GM12875 (cell line): ENCODE results near the gene GRID1.

Experiments
- H3K4me3 ChIP-seq: one replicate; pipeline ENCODE4 v1.5.1; 2011; ENCODE audit warnings: low read depth, low read length, control low read depth
- TF ChIP-seq, protein P1 (sequence below): IDR thresholded peaks from 2 replicates; pipeline ENCODE4 v1.5.1; 2011; ENCODE audit warnings: low read depth, mild to moderate bottlenecking, control low read depth, inconsistent platforms, low read length, moderate library complexity, borderline replicate concordance; ENCODE audit not compliant: insufficient read depth

The GRID1 gene

DNA sequence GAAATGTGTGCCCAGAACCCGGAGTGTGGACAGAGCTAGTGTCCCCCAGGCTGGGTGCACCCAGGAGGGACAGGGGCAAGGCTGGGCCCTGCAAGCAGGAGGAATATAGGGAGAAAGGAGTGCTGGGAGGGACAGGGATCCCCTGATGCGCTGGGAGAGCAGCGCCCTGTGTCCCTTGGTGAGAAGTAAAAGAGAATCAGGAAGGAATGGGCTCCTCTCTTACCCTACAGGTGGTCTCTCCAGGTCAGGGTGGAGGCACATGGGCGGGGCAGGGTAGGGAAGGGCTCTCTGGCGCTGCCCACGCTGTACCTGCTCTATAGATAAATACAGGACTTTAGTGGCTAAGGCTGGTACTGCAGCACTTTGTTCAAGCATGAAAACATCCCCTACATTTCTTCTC lies 753.8 kb downstream of the GRID1 start:
- TF ChIP-seq, protein P1, sequence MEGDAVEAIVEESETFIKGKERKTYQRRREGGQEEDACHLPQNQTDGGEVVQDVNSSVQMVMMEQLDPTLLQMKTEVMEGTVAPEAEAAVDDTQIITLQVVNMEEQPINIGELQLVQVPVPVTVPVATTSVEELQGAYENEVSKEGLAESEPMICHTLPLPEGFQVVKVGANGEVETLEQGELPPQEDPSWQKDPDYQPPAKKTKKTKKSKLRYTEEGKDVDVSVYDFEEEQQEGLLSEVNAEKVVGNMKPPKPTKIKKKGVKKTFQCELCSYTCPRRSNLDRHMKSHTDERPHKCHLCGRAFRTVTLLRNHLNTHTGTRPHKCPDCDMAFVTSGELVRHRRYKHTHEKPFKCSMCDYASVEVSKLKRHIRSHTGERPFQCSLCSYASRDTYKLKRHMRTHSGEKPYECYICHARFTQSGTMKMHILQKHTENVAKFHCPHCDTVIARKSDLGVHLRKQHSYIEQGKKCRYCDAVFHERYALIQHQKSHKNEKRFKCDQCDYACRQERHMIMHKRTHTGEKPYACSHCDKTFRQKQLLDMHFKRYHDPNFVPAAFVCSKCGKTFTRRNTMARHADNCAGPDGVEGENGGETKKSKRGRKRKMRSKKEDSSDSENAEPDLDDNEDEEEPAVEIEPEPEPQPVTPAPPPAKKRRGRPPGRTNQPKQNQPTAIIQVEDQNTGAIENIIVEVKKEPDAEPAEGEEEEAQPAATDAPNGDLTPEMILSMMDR = peak; percentile 44
- H3K4me3 ChIP-seq = no peak overlapping the region

DNA sequence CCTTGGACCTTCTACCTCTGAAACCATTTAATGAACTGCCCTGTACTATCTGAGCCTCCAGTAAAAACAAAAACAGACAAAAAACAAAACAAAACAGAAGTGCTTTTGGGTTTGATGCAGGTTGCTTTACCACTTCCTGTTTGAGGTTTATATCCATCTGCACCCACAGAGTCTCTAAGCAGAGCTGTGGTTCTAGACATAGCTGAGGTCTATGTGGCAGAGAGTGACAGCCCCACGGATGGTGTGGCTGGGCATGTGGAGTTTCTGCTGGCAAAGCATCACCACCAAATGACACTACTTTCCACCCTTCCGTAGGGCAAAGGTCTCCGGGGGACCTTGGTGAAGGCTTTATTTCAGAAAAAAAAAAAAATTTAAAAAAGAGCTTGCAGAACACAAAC lies 754.2 kb downstream of the GRID1 start:
- TF ChIP-seq, protein P1 = no peak
- no peak overlapping the region for H3K4me3 ChIP-seq

DNA sequence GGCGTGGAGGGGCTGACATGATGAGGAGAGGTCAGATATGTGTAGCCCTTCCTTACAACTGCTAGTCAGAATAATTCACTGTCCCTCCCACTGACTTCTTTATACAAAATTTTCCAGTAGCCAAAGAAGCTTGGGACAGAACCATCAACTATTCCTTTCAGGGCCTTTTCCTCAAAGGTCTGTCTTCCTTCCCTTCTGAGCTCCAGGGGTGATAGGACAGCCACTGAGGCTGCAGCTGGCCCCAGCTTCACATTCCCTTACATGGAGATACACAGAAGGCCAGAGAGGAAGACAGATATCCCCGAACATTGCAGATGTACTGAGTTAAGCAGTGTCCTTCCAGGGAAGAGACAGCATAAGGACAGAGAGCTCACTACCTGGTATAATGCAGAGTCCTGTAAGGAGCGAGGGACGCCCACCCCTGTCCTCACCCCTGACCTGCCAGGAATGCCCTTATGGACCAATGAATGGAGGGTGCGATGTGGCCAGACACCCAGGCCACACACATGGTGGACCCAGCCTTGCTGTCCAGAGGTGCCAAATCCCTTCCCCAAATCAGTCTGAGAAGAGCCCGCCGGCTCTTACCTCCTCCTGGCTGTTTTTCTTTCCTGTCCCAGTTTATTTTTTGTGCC lies 754.7 kb downstream of the GRID1 start:
- TF ChIP-seq, protein P1 = no peak
- H3K4me3 ChIP-seq = no peak overlapping the region

DNA sequence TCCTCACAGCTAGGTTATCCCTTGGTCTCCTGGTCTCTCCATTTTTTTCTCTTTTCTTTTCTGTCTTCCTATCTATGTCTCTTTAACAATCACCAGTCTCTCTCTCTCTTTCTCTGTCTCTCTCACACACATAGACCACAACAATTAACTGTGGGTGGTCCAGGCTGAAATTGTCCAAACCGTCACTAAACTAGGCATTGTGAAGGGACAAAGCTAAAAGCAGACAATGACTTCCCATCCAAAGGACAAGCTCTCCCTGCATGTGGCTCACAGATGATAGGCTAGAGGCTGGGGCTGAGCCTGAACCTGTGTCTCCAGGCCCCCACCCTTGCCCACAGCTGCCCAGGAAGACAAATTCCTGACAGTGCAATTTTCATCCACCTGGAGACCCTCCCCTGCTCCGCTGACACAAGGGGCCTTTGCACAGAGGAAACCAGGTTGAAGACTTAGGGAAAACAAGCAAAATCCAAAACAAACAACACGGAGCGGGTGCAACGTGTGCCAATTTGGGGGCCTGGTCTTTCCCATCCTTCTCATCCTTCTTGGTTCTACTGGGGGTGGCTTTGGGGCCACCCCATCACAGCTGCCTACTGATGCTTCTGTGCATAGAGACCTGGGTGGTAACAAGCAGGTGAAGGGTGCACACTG lies 755.4 kb downstream of the GRID1 start:
- TF ChIP-seq, protein P1 = no peak

DNA sequence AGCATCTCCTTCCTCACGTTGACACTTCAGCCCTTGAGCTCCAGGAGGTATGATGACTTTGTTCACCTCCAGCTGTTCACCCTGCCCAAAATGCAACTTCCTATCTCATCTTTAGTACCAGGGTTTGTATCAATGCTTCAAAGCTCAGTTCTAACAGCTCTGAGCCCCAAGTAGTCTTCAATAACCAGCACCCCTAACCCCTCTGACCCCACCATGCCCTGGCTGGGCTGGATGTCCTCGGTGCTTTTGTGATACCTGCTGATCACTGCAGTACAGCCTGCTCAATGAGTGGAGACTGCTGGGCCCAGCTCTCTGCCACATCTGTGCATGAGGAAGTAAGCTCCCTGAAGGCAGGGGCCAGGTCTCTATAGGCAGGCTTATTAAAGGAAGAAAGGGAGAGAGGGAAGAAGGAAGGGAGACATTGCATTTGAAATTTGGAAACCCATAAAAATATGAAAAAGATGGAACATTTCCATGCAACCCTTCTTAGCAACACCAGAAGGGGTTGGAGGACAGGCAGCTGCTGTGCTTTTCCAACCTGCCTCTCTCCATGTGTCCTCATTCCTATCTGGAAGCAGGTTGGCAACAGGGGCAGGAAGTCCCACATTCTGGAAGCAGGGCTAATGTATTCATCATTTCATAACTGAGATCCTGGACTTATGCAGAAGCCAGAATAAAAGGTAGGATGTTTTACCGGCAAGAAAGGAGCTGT lies 756.1 kb downstream of the GRID1 start:
- H3K4me3 ChIP-seq = no peak overlapping the region
- TF ChIP-seq, protein P1 = no peak

More for the DNA sequence above, 755.4 kb downstream of the GRID1 start:
- H3K4me3 ChIP-seq = no peak overlapping the region

DNA sequence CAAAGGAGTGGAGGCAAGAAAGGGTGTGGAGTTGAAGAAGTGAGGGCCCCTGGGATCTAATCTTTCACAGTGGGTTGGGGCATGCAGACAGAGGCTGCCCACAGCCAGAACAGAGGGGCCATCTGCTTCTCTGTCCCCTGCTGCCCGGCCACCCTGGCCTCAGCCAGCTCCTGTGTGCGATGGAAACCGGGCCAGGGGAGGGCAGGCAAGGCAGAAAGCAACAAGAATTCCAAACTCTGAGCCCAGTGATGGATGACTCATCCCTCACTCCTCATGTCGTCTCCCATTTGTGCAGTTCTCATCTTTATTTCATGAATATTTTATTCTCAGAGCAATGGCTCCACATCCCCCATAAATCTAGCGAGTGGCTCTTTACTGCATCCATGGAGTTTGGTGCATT lies 757.1 kb downstream of the GRID1 start:
- TF ChIP-seq, protein P1 = no peak

More for the DNA sequence above, 757.1 kb downstream of the GRID1 start:
- H3K4me3 ChIP-seq = no peak overlapping the region
